ENCODE measurements around the gene HELQ. TPM values are rescaled to one million over a fixed set of nuclear protein-coding genes. Genes with fewer than 3 reads are reported as not detected.

The HELQ gene
- total RNA-seq, 1 donor from 2014 or later: 16.9 TPM

- intact Hi-C loops (cut with DNase I): no loop called here
- no peak for ATAC-seq
These were observed 61.7 kb downstream of the HELQ start for GRCh38 chr4:83393908-83394307.

GRCh38 chr4:83392562-83392961 lies 63.1 kb downstream of the HELQ start:
- Histone ChIP-seq H3K9me3 (no peaks in the 10 kb centered on the region), H3K4me3 (no peak overlapping the region), H3K36me3 (no peaks in the 10 kb centered on the region), H3K27ac (no peak overlapping the region), H3K4me1 (no peaks in the 10 kb centered on the region), H3K27me3 (no peaks in the 10 kb centered on the region)
- no peak for TF ChIP-seq CTCF (IDR thresholded peaks at IDR 0.05)
- intact Hi-C loops (cut with DNase I): no loop called here
- no peak for ATAC-seq
- DNase-seq: no peak

More at GRCh38 chr4:83393908-83394307, 61.7 kb downstream of the HELQ start:
- Histone ChIP-seq H3K36me3 (no peaks in the 10 kb centered on the region), H3K27me3 (no peaks in the 10 kb centered on the region), H3K9me3 (no peaks in the 10 kb centered on the region), H3K27ac (no peak overlapping the region), H3K4me1 (no peaks in the 10 kb centered on the region), H3K4me3 (no peak overlapping the region)
- no peak for TF ChIP-seq CTCF (IDR thresholded peaks at IDR 0.05)
- DNase-seq: no peak

- Histone ChIP-seq H3K4me3 (no peak overlapping the region), H3K9me3 (no peaks in the 10 kb centered on the region), H3K4me1 (no peaks in the 10 kb centered on the region), H3K36me3 (no peaks in the 10 kb centered on the region), H3K27me3 (no peaks in the 10 kb centered on the region), H3K27ac (no peak overlapping the region)
- intact Hi-C loops (cut with DNase I): no loop called here
- ATAC-seq (no peak), DNase-seq (no peak)
- TF ChIP-seq CTCF (IDR thresholded peaks at IDR 0.05): no peak
These were observed 64.7 kb downstream of the HELQ start for GRCh38 chr4:83390944-83391343.

- DNase-seq (no peak), ATAC-seq (no peak)
- no peak for TF ChIP-seq CTCF (IDR thresholded peaks at IDR 0.05)
- no peaks in the 10 kb centered on the region for H3K36me3 ChIP-seq
- H3K4me1 ChIP-seq: no peaks in the 10 kb centered on the region
- H3K27me3 ChIP-seq: no peaks in the 10 kb centered on the region
- no peak overlapping the region for H3K4me3 ChIP-seq
- H3K9me3 ChIP-seq: no peaks in the 10 kb centered on the region
- intact Hi-C loops (cut with DNase I): no loop called here
- H3K27ac ChIP-seq: no peak overlapping the region
These were observed 65.7 kb downstream of the HELQ start for GRCh38 chr4:83389756-83390505.

GRCh38 chr4:83389037-83389720 lies 66.4 kb downstream of the HELQ start:
- Histone ChIP-seq H3K4me3 (no peak overlapping the region), H3K36me3 (no peaks in the 10 kb centered on the region), H3K9me3 (no peaks in the 10 kb centered on the region), H3K27me3 (no peaks in the 10 kb centered on the region), H3K27ac (no peak overlapping the region), H3K4me1 (no peaks in the 10 kb centered on the region)
- intact Hi-C loops (cut with DNase I): no loop called here
- no peak for DNase-seq
- ATAC-seq: no peak
- TF ChIP-seq CTCF (IDR thresholded peaks at IDR 0.05): no peak

Measured in upper lobe of right lung (tissue), 1 donor.